ENCODE measurements around the gene SZRD1. TPM values are rescaled to one million over a fixed set of nuclear protein-coding genes. Genes with fewer than 3 reads are reported as not detected.

SZRD1 gene
- total and polyA plus RNA-seq, 3 donors from 2014 or later: 47.8 to 88.5 (median 57.9) TPM

DNA sequence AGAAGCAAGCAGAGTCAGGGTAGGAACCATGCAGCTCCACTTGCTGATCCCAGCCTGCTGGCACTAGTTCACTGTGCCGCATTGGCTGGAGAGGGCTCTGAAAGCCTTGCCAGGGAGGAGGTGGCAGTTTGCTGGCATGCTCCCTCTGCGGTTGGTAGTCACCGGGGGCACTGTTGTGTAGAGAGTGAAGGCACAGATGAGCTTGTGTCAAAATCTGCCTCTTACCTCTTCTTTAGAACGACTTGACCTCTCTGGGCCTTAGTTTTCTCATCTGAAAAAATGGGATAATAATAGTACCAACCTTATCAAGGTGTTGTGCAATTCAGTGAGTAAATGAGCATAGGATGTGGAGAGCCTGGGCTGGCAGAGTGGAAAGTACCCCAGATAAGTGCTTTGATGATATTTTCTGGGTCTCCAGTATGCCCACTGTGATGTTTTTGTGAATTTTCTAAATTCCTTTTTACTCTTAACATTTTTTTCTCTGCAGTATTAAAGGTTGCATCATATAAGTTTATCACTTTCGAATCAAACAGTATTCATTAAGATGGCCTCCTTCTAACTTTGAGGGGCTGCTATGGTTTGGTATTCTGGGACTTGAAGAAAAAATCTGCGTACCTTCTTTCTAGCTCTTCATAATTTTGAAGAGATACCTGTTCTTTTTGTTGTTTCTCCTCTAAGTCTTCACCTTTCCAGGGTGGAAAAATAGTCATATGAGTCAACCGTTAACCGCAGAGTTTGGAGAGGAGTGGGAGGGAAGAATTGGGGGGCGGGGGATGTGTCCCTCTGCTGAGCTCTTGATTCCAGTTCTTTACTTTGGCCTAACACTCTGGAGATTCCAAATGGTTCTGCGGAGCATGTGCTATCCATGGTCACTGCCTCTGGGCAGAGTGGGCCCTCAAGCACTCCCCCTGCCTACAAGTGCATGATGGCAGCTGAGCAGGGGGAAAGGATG, 26.8 kb downstream of the SZRD1 start:
- intact Hi-C loops (cut with DNase I; ENCODE audit: low total_unique reads): no loop called here
- 80 to 88% methylated on average over 10 of the region's 10 CpGs for WGBS, 2 donors
- no peak for DNase-seq
- Histone ChIP-seq H3K4me3 (no peak overlapping the region), H3K9me3 (no peaks in the 10 kb centered on the region), H3K27me3 (no peaks in the 10 kb centered on the region), H3K27ac (no peak overlapping the region), H3K36me3 (ENCODE audit: low read depth, missing control alignments) (no peaks in the 10 kb centered on the region), H3K4me1 (peaks cover 3% of the 10 kb centered on the region)
- TF ChIP-seq POLR2A (IDR thresholded peaks at IDR 0.05): no peak
- TF ChIP-seq, protein P1, sequence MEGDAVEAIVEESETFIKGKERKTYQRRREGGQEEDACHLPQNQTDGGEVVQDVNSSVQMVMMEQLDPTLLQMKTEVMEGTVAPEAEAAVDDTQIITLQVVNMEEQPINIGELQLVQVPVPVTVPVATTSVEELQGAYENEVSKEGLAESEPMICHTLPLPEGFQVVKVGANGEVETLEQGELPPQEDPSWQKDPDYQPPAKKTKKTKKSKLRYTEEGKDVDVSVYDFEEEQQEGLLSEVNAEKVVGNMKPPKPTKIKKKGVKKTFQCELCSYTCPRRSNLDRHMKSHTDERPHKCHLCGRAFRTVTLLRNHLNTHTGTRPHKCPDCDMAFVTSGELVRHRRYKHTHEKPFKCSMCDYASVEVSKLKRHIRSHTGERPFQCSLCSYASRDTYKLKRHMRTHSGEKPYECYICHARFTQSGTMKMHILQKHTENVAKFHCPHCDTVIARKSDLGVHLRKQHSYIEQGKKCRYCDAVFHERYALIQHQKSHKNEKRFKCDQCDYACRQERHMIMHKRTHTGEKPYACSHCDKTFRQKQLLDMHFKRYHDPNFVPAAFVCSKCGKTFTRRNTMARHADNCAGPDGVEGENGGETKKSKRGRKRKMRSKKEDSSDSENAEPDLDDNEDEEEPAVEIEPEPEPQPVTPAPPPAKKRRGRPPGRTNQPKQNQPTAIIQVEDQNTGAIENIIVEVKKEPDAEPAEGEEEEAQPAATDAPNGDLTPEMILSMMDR (IDR thresholded peaks at IDR 0.05): no peak

DNA sequence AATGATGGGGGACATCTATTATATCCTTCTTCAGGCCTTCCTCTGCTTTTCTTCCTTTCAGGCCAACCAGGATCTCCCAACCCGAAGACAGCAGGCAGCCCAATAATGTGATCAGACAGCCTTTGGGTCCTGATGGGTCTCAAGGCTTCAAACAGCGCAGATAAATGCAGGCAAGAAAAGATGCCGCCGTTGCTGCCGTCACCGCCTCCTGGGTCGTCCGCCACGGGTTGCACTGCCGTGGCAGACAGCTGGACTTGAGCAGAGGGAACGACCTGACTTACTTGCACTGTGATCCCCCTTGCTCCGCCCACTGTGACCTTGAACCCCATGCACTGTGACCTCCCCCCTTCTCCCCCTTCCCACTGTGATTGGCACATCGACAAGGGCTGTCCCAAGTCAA, 27.9 kb downstream of the SZRD1 start:
- TF ChIP-seq POLR2A (IDR thresholded peaks at IDR 0.05): no peak
- TF ChIP-seq, protein P1 (IDR thresholded peaks at IDR 0.05): no peak
- Histone ChIP-seq H3K36me3 (ENCODE audit: low read depth, missing control alignments) (no peaks in the 10 kb centered on the region), H3K27me3 (no peaks in the 10 kb centered on the region), H3K9me3 (no peaks in the 10 kb centered on the region), H3K4me1 (peaks cover 3% of the 10 kb centered on the region), H3K27ac (no peak overlapping the region), H3K4me3 (no peak overlapping the region)
- 83 to 94% methylated on average over 10 to 13 of the region's 13 CpGs for WGBS, 2 donors
- intact Hi-C loops (cut with DNase I; ENCODE audit: low total_unique reads): no loop called here
- no peak for DNase-seq

DNA sequence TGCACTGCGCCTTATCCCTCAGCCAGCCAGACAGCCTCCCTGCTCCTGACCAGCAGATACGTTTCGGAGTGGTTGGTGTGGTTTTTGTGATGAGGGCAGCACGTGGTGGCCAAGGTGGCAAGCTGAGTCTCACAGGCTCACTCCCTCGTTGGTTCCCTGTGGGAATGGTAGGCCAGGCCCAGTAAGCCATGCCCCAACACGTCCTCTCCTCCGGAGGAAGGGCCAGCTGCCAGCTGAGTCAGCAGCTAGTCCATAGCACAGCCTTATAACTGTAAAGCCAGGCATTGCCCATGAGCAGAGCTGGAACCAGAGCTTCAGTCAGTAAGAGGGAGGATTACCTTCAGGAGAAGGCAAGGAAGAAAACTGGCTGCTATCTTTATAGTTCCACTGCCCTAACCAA, 29.5 kb downstream of the SZRD1 start:
- Histone ChIP-seq H3K4me1 (peaks cover under 1% of the 10 kb centered on the region), H3K4me3 (no peak overlapping the region), H3K27ac (no peak overlapping the region), H3K36me3 (ENCODE audit: low read depth, missing control alignments) (no peaks in the 10 kb centered on the region), H3K27me3 (no peaks in the 10 kb centered on the region), H3K9me3 (no peaks in the 10 kb centered on the region)
- WGBS, 2 donors: 69 to 70% methylated on average over 7 of the region's 7 CpGs
- DNase-seq: no peak
- intact Hi-C loops (cut with DNase I; ENCODE audit: low total_unique reads): no loop called here
- TF ChIP-seq, protein P1 (IDR thresholded peaks at IDR 0.05): no peak
- no peak for TF ChIP-seq POLR2A (IDR thresholded peaks at IDR 0.05)

DNA sequence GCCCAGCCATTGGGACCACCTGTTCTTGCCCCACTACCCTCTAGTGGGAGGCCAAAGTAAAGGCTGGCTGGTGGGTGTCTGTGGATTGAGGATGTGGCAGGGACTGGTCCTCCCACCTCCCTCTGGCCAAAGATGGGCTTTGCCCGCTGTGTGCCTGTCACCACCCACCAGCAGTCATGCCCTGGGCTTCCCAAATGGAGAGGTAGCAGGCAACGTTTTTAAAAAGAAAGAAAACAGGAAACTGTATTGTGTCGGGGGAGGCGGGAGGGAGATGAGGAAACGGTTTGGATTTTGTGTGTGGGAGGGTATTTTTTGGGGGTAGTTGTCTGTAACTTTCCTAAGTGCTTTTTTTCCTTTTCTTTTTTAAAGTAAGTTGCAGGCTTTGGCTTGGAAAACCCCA, 30.1 kb downstream of the SZRD1 start:
- H3K4me1 ChIP-seq: no peaks in the 10 kb centered on the region
- no peaks in the 10 kb centered on the region for H3K27me3 ChIP-seq
- H3K36me3 ChIP-seq (ENCODE audit: low read depth, missing control alignments): no peaks in the 10 kb centered on the region
- H3K27ac ChIP-seq: no peak overlapping the region
- TF ChIP-seq POLR2A (IDR thresholded peaks at IDR 0.05): no peak
- TF ChIP-seq, protein P1 (IDR thresholded peaks at IDR 0.05): no peak
- WGBS, 2 donors: 50 to 62% methylated on average over 5 of the region's 5 CpGs
- H3K4me3 ChIP-seq: no peak overlapping the region
- H3K9me3 ChIP-seq: no peaks in the 10 kb centered on the region
- DNase-seq: no peak
- intact Hi-C loops (cut with DNase I; ENCODE audit: low total_unique reads): no loop called here
